Suprapubic skin (tissue), 4 donors: ENCODE results near the gene ANXA2. TPM values are rescaled to one million over a fixed set of nuclear protein-coding genes. Genes with fewer than 3 reads are reported as not detected.
A peak's percentile ranks its signal among the peaks of the same experiment; 100 is the strongest.

ENCODE experiments used
- DNase-seq, 2 donors: peaks; one replicate each; pipeline ENCODE4 v3.0.0-alpha.2; 2019; ENCODE audit warnings: low spot score in 2 of 2
- H3K27ac ChIP-seq: fragments of 200-600 bp; sonication (generic); one replicate; pipeline ENCODE4 v1.5.1; 2019
- H3K27me3 ChIP-seq: fragments of 200-600 bp; sonication (generic); one replicate; pipeline ENCODE4 v1.5.1; 2019
- H3K36me3 ChIP-seq: fragments of 200-600 bp; sonication (generic); one replicate; pipeline ENCODE4 v1.5.1; 2019
- H3K4me1 ChIP-seq: fragments of 200-600 bp; sonication (generic); one replicate; pipeline ENCODE4 v1.5.1; 2019
- H3K4me3 ChIP-seq: fragments of 200-600 bp; sonication (generic); one replicate; pipeline ENCODE4 v1.5.1; 2019; ENCODE audit warnings: mild to moderate bottlenecking
- H3K9me3 ChIP-seq: fragments of 200-600 bp; sonication (generic); one replicate; pipeline ENCODE4 v1.5.1; 2019
- EP300 ChIP-seq: sonication (generic); formaldehyde crosslinking; IDR thresholded peaks from one replicate; pipeline ENCODE4 v1.6.1; 2017; ENCODE audit warnings: antibody characterized with exemption
- POLR2A ChIP-seq, 2 donors: fragments of 450-650 bp; IDR thresholded peaks; one replicate each; pipeline ENCODE4 v1.6.1; 2017; ENCODE audit warnings: antibody characterized with exemption in 2 of 2, mild to moderate bottlenecking in 2 of 2, moderate library complexity in 2 of 2
- POLR2AphosphoS5 ChIP-seq, 3 donors: sonication (generic); formaldehyde crosslinking; IDR thresholded peaks; one replicate each; pipeline ENCODE4 v1.6.1; 2017; ENCODE audit warnings: antibody characterized with exemption in 3 of 3
- WGBS: methylation state at CpG from one replicate; pipeline ENCODE4 v1.1.5; 2018; 5-methylcytosine and 5-hydroxymethylcytosine counted together
- total RNA-seq, 4 donors: library from RNA; depleted of rRNA; stranded (reverse); fragments of >200 nt; gene quantifications; one replicate each; pipeline ENCODE4 v1.1.0, GENCODE V29; 2016
- TF ChIP-seq, protein P1 (sequence below), 2 donors: fragments of 200-600 bp in 1 of 2; fragments of 450-650 bp in 1 of 2; sonication (generic) in 1 of 2; IDR thresholded peaks; one replicate each; pipeline ENCODE4 v1.5.1; 2016 to 2019; ENCODE audit warnings: antibody characterized with exemption in 2 of 2, mild to moderate bottlenecking in 1 of 2, moderate library complexity in 1 of 2

ANXA2 gene
- total RNA-seq, 4 donors from 2014 or later: 1,379 to 1,734 (median 1,554) TPM

- no peak overlapping the region for H3K4me3 ChIP-seq
- no peak for DNase-seq
- H3K36me3 ChIP-seq: no peaks in the 10 kb centered on the region
- TF ChIP-seq, protein P1, sequence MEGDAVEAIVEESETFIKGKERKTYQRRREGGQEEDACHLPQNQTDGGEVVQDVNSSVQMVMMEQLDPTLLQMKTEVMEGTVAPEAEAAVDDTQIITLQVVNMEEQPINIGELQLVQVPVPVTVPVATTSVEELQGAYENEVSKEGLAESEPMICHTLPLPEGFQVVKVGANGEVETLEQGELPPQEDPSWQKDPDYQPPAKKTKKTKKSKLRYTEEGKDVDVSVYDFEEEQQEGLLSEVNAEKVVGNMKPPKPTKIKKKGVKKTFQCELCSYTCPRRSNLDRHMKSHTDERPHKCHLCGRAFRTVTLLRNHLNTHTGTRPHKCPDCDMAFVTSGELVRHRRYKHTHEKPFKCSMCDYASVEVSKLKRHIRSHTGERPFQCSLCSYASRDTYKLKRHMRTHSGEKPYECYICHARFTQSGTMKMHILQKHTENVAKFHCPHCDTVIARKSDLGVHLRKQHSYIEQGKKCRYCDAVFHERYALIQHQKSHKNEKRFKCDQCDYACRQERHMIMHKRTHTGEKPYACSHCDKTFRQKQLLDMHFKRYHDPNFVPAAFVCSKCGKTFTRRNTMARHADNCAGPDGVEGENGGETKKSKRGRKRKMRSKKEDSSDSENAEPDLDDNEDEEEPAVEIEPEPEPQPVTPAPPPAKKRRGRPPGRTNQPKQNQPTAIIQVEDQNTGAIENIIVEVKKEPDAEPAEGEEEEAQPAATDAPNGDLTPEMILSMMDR (IDR thresholded peaks at IDR 0.05): peak; percentile 33 to 57
- TF ChIP-seq EP300: no peak
- no peak overlapping the region for H3K27ac ChIP-seq
- no peaks in the 10 kb centered on the region for H3K9me3 ChIP-seq
- H3K4me1 ChIP-seq: peaks cover 7% of the 10 kb centered on the region
- 12% methylated on average over 7 of the region's 7 CpGs for WGBS
- H3K27me3 ChIP-seq: peaks cover 10% of the 10 kb centered on the region
These were observed 68.8 kb downstream of the ANXA2 start for GRCh38 chr15:60328852-60329443.

GRCh38 chr15:60326824-60327654 is 70.7 kb downstream of the ANXA2 start:
- 21% methylated on average over 5 of the region's 5 CpGs for WGBS
- TF ChIP-seq EP300: no peak
- TF ChIP-seq, protein P1 (IDR thresholded peaks at IDR 0.05): peak; percentile 67 to 91
- Histone ChIP-seq H3K9me3 (no peaks in the 10 kb centered on the region), H3K27me3 (peaks cover 10% of the 10 kb centered on the region), H3K27ac (no peak overlapping the region), H3K4me3 (no peak overlapping the region), H3K36me3 (no peaks in the 10 kb centered on the region), H3K4me1 (peaks cover 7% of the 10 kb centered on the region)
- DNase-seq: no peak

- Histone ChIP-seq H3K4me3 (no peak overlapping the region), H3K27me3 (peaks cover 10% of the 10 kb centered on the region), H3K4me1 (peaks cover 7% of the 10 kb centered on the region), H3K9me3 (no peaks in the 10 kb centered on the region), H3K36me3 (no peaks in the 10 kb centered on the region), H3K27ac (no peak overlapping the region)
- no peak for DNase-seq
- WGBS: 28% methylated on average over 6 of the region's 6 CpGs
- TF ChIP-seq POLR2A (IDR thresholded peaks at IDR 0.05) (no peak), EP300 (no peak), POLR2AphosphoS5 (IDR thresholded peaks at IDR 0.05) (no peak)
- TF ChIP-seq, protein P1 (IDR thresholded peaks at IDR 0.05): no peak
These were observed 71.4 kb downstream of the ANXA2 start for GRCh38 chr15:60326343-60326742.

- TF ChIP-seq POLR2AphosphoS5 (IDR thresholded peaks at IDR 0.05) (no peak), EP300 (no peak), POLR2A (IDR thresholded peaks at IDR 0.05) (no peak)
- TF ChIP-seq, protein P1 (IDR thresholded peaks at IDR 0.05): no peak
- H3K4me1 ChIP-seq: peaks cover 7% of the 10 kb centered on the region
- H3K36me3 ChIP-seq: no peaks in the 10 kb centered on the region
- H3K9me3 ChIP-seq: no peaks in the 10 kb centered on the region
- 82% methylated on average over 6 of the region's 6 CpGs for WGBS
- no peak for DNase-seq
- H3K4me3 ChIP-seq: no peak overlapping the region
- H3K27ac ChIP-seq: no peak overlapping the region
- peaks cover 10% of the 10 kb centered on the region for H3K27me3 ChIP-seq
These were observed 71.9 kb downstream of the ANXA2 start for GRCh38 chr15:60325905-60326304.

- Histone ChIP-seq H3K27me3 (peaks cover 10% of the 10 kb centered on the region), H3K4me1 (peaks cover 7% of the 10 kb centered on the region), H3K27ac (no peak overlapping the region), H3K4me3 (no peak overlapping the region), H3K36me3 (no peaks in the 10 kb centered on the region), H3K9me3 (no peaks in the 10 kb centered on the region)
- DNase-seq: no peak
- WGBS: 71% methylated on average over 10 of the region's 10 CpGs
- TF ChIP-seq, protein P1 (IDR thresholded peaks at IDR 0.05): no peak
- TF ChIP-seq POLR2A (IDR thresholded peaks at IDR 0.05) (no peak), POLR2AphosphoS5 (IDR thresholded peaks at IDR 0.05) (no peak), EP300 (no peak)
These were observed 72.9 kb downstream of the ANXA2 start for GRCh38 chr15:60324706-60325438.
